Measurements from ENCODE around the gene GNPDA1.

Gene GNPDA1

DNA sequence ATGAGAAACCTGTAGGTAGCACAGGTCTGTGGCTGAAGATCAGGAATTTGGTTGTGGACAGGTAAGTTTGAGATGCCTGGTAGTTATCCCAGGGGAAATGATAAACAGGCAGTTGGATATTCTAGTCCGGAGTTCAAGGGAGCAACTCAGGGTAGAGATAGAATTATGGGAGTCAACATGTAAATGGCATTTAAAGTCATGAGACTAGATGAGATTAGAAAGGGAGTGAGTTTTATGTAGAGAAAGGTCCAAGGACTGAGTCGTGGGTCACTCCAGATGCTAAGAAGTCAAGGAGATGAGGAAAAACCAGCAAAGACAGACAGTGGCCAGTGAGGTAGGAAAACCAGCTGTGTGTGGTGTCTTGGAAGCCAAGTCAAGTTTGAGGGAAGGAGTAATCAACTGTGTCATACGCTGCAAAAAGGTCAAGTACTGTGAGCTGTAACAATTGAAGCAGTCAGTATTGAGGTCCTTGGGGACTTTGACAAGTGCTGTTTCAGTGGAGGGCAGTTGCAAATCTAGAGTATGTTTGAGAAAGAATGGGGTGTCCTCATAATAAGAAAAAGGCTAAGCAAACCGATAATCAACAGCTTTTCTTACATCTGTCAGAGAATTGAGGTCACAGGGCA lies 18.2 kb downstream of the GNPDA1 start:
- no peak for DNase-seq (ENCODE audit: insufficient read length, low spot score)
- no peak for TF ChIP-seq POLR2A (IDR thresholded peaks at IDR 0.05; ENCODE audit: low read depth, low read length)
- no peak for FAIRE-seq

DNA sequence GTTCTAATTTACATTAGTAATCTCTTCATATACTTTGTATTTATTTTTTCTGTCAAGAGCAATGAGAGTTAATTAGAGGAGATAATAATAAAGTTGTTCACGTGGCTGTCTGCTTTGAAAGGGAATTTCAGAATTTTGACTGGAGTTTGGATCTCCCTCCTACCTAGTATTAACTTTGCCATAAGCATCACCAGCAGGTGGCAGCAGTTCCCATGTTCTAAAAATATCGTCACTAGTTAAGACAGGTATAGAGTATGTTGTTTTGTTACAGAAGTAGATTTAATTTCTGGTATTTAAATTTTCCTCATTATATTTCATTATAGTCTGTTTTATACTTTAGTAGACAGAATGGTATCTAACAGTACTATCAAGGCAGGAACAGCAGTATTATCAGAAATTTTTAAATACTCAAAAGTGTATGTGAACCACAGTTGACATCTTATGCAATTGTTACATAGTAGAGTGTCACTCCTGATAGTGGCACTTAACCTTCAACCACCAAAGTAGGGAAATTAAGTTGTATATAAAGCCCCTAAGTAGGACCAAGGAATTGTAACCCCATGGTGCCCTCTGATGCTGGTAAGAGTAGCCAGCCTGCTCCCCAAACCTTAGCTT lies 20.4 kb downstream of the GNPDA1 start:
- no peak for TF ChIP-seq POLR2A (IDR thresholded peaks at IDR 0.05; ENCODE audit: low read depth, low read length)
- peak; percentile 38 for DNase-seq (ENCODE audit: insufficient read length, low spot score)
- FAIRE-seq: peak; percentile 78

DNA sequence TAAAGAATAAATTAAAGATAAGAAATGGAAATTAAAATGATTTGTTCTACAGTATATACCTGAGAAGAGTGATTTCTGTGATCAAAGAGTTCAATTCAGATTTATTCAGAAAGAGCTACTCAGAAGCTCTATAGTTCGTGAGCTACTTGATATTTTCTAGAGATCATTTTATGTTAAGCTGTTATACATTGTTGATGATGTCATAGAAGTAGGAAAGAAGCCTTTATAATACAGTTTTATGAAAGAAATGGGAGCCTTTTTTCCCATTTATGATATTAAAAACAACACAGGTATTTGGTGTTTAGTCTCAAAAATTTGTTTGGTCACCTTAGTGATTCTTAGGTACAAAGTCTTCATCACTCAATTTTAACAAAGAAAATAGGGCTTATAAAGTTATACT lies 23.1 kb downstream of the GNPDA1 start:
- TF ChIP-seq POLR2A (IDR thresholded peaks at IDR 0.05; ENCODE audit: low read depth, low read length): no peak
- DNase-seq (ENCODE audit: insufficient read length, low spot score): no peak
- no peak for FAIRE-seq

DNA sequence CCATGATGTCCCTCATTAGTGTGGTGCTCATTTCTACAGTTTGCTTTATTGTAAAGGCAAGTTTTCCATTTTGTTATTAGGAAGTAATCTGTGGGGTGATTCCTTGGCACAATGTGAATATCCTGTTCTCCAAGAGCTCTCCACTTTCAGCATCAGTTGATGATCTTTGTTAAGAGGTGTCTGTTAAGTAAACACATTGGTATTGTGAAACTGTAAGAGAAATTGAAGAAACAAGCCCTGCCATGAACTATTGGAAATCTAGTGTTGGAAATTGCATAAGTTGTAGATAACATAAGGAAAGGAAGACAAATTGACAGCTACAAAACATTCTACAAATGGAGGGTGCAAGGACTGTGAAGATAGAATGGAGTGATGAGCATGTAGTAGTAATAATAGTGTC lies 26.8 kb downstream of the GNPDA1 start:
- no peak for DNase-seq (ENCODE audit: insufficient read length, low spot score)
- TF ChIP-seq POLR2A (IDR thresholded peaks at IDR 0.05; ENCODE audit: low read depth, low read length): no peak
- FAIRE-seq: no peak

DNA sequence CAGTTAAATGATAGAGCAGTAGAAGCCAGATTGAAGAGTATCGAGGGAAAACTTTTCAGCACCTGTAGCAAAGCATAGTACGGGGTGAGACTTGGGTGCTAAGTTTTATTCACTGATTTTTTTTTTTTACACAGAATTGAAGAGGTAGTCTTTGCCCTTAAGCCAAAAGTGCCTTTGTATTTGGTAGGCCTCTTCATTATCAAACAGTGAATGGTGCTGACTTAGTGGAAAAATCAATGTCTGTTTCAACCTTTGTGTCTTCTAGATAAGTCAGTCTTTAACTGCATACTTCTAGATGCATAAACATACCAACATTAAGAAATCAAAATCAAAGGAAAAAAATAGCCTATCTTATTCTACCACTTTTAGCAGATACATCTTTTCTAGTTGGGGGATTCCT lies 30.2 kb downstream of the GNPDA1 start:
- no peak for FAIRE-seq
- no peak for TF ChIP-seq POLR2A (IDR thresholded peaks at IDR 0.05; ENCODE audit: low read depth, low read length)
- no peak for DNase-seq (ENCODE audit: insufficient read length, low spot score)

DNA sequence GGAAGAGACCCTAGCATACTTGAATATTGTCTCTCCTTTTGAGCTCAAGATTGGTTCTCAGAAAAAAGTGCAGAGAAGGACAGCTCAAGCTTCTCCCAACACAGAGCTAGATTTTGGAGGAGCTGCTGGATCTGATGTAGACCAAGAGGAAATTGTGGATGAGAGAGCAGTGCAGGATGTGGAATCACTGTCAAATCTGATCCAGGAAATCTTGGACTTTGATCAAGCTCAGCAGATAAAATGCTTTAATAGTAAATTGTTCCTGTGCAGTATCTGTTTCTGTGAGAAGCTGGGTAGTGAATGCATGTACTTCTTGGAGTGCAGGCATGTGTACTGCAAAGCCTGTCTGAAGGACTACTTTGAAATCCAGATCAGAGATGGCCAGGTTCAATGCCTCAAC lies 34.4 kb downstream of the GNPDA1 start:
- FAIRE-seq: no peak
- no peak for TF ChIP-seq POLR2A (IDR thresholded peaks at IDR 0.05; ENCODE audit: low read depth, low read length)
- no peak for DNase-seq (ENCODE audit: insufficient read length, low spot score)

DNA sequence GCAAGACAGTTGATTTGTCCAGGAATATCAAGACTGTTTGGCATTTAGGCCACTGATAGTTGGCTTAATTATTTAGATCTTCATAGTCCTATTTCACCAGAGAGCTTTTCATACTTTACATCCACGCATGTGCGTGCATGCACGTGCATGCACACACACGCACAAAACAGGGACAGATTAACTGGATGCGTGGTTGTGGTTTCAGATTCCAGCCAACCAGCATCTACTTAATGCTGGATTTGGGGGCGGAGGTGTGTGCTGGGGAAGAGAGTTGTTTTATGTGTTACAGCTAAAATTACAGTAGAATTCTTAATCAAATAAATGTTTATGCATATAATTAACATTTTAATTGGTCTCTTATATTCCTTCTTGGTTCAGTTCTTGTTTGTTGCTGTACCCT lies 36.7 kb downstream of the GNPDA1 start:
- DNase-seq (ENCODE audit: insufficient read length, low spot score): no peak
- FAIRE-seq: no peak
- TF ChIP-seq POLR2A (IDR thresholded peaks at IDR 0.05; ENCODE audit: low read depth, low read length): no peak

DNA sequence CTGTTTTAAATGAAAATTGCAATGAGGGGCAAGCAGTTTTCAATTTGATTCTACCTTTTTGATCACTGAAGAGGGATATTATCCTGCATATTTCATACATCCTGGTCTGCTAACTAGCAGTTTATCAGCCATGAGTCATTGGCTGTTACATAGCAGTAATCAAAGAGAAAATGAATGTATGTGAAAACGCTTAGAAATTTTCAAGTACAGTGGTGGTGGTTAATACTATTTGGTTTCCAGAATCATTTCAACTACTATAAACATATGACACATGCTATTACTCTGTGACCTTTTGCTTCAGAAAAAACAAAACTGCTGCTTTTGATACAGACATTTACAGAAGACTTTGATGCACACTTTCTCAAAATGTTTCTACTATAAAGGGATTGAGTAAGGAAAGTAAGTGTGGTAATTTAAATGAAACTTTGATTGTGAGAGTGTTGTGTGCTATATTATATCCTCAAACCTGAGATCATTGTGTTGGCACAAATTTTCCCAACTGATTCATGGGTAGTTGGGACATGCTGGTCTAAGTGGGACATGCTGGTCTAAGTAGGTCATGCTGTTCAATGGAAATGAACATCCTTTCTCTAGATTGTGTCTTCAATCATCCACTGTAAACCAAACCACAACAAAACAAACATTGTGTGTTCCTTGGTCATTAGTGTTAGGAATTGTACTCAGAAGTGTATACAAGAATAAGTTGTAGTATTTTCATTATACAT lies 38.8 kb downstream of the GNPDA1 start:
- TF ChIP-seq POLR2A (IDR thresholded peaks at IDR 0.05; ENCODE audit: low read depth, low read length): no peak
- FAIRE-seq (no peak), DNase-seq (ENCODE audit: insufficient read length, low spot score) (no peak)

DNA sequence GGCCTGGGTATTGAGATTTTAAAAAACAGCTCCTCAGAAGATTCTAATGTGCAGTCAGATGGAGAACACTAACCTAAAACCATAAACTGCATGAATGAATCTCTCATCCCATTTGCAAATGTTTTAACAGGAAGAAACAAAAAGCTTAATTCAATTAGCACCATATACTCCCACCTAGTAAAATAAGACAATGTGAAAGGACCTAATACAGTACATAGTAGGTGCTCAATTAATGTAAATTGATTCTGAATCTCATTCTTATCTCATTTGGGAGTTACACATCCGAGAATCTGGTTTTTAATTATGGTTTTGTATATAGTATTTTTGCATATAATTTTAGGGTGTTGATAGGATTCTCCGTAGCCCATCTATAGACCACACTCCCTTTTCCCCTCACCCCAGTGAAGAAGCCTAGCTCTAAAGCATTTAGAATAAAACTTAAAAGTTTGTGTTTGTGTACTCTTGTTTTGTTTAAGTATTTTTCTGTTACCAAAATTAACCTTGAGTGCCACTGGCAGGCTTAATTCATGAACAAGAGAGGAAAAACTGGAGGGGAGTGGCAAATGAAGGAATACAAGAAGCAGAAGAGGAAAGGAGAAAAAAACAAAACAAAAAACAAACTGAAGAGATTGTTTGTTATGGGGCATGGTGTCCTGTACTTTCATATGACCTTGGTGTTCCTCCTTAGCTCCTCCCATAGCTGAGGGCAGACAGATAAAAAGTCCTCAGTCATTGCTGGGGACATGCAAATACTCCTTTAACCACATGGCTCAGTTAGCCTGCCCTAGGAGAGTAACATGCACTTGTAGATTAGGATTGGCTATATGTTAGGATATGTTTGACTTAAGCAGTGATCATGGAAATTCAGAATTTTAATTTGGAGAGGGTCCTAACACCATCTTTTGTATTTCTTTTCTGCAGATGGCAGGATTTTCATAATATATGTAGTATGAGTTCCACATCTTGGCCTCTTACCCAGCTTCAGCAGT lies 42.8 kb downstream of the GNPDA1 start:
- FAIRE-seq (no peak), DNase-seq (ENCODE audit: insufficient read length, low spot score) (no peak)
- no peak for TF ChIP-seq POLR2A (IDR thresholded peaks at IDR 0.05; ENCODE audit: low read depth, low read length)

DNA sequence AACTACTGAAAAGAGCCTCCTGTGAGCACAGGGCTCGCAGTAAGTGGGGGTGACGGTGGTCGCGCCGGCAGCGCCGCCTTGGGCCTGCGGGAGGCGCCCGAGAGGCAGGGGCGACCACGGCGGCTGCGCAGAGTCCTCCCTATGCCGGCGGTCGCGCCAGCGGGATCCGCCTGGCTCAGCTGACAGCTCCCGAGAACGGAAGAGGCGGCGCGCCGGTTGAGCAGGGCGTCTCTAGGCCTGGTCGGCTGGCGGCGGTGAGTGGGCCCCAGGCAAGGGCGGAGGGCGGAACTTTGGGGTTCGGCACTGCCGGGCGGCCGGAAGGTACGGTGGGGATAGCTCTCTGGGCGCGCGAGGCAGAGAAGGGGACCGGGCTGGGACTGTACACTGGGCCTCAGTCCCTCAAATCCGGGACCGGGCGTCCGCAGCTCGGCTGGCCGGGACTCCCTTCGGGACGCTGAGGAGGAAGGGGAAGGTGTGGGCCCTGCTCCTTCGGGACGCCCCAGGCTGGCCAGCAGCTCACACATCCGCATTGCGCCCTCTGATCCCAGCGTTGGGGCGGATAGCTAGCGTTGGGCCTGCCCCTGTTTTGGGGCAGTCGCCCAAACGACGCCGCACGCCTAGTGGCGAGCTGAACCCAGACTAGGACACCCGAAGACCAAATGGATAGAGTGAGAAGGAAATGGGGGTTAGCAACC lies 43.8 kb downstream of the GNPDA1 start, which contains the start of gene RNF14:
RNF14 (plus strand) TSS at position 192 of the 695 bp plus-strand sequence. CDS start 4,484 bp downstream, outside the sequence.
- peak; percentile 97 for DNase-seq (ENCODE audit: insufficient read length, low spot score)
- peak; percentile 91 for TF ChIP-seq POLR2A (IDR thresholded peaks at IDR 0.05; ENCODE audit: low read depth, low read length)
- FAIRE-seq: no peak

DNA sequence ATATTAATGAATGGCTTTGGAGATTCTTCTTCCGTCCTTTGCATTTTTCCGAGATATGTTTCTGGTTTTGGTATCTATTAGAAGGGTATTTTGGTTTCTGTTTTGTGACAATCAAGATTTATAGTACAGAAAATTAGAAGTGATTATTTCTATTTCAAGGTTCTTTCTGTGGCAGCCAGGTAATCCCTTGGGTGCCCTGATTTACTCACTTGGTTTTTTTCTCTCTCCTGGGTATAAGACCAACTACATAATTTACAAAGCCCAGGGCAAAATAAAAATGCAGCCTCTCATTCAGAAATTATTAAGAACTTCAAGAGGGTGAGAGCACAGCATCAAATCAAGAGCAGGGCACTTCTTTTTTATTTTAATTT lies 45.9 kb downstream of the GNPDA1 start:
- FAIRE-seq: no peak
- TF ChIP-seq POLR2A (IDR thresholded peaks at IDR 0.05; ENCODE audit: low read depth, low read length): no peak
- DNase-seq (ENCODE audit: insufficient read length, low spot score): no peak

DNA sequence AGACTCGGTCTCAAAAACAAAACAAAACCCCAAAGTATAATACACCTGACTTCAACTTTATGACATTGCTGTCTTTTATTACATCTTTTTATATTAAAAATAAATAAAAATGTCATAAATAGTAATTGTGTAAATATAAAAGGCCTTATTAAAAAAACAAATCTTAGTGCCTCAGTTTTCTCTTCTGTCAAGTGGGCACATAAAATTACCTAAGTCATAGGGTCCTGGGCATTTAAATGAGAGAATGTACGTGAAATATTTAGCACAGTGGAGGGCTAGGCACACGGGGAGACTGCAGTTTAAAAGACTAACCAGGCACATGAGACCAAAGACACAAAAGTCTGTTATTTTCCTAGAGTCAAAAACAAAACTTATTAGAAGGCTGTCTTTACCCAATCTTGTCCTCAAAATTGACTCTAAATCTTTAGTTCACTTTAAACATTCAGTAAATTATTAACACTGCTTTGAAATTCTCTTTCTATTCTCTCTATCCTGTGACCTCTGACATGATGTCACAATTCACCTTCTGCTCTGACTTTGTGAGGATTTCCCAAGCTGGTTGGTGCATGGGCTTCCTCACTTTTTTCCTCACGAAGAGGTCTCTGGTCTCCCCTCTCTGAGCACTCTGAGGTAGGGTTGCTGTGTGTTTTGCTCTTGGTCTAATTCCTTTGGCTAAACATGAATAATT lies 46.4 kb downstream of the GNPDA1 start:
- no peak for FAIRE-seq
- TF ChIP-seq POLR2A (IDR thresholded peaks at IDR 0.05; ENCODE audit: low read depth, low read length): no peak
- DNase-seq (ENCODE audit: insufficient read length, low spot score): no peak

DNA sequence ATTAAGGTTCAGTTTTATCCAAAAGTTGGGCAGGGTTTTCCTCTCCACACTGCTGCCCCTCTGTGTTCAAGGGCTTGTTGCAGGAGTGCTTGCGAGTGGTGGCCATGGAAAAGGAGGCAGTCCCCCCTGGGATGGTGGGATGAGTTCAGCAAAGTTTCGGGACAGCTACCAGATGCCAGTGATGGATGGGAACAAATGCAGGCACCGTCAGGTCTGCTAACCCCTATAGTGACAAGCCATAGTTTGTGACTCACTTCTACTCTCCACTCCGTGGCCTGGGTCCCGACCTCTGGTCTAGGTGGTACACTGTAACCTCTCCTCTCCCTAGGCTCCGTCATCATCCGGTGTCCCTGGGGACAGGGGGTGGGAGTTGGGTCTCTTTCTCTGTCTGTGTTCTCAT lies 47.8 kb downstream of the GNPDA1 start:
- TF ChIP-seq POLR2A (IDR thresholded peaks at IDR 0.05; ENCODE audit: low read depth, low read length): no peak
- no peak for FAIRE-seq

More for the DNA sequence above, 47.8 kb downstream of the GNPDA1 start:
- no peak for DNase-seq (ENCODE audit: insufficient read length, low spot score)

Data from H54 (cell line).